Liver (tissue), 9 donors: Measurements from ENCODE around the gene CHD5. TPM values are rescaled to one million over a fixed set of nuclear protein-coding genes. Genes with fewer than 3 reads are reported as not detected.

Experiments
- DNase-seq: peaks from one replicate; pipeline ENCODE4 v3.0.0-alpha.2; 2017; ENCODE audit warnings: low spot score
- H3K27ac ChIP-seq, 2 donors: one replicate each; pipeline ENCODE4 v1.7.0; 2013; ENCODE audit warnings: inconsistent platforms in 2 of 2, low read length in 2 of 2, control low read depth in 1 of 2, low read depth in 1 of 2, mild to moderate bottlenecking in 1 of 2
- H3K27me3 ChIP-seq, 4 donors: one replicate each; pipeline versions ENCODE4 v1.6.1 to v1.7.0; 2013; ENCODE audit warnings: low read length in 3 of 4, inconsistent platforms in 1 of 4, mild to moderate bottlenecking in 1 of 4, moderate library complexity in 1 of 4; ENCODE audit not compliant: control insufficient read depth in 4 of 4, insufficient read depth in 4 of 4
- H3K36me3 ChIP-seq, 4 donors: one replicate each; pipeline versions ENCODE4 v1.6.1 to v1.7.0; 2013; ENCODE audit warnings: low read length in 3 of 4, mild to moderate bottlenecking in 3 of 4, low read depth in 1 of 4, moderate library complexity in 1 of 4; ENCODE audit not compliant: control insufficient read depth in 4 of 4, insufficient read depth in 3 of 4
- H3K4me1 ChIP-seq, 4 donors: one replicate each; pipeline versions ENCODE4 v1.6.1 to v1.7.0; 2013; ENCODE audit warnings: low read length in 3 of 4, mild to moderate bottlenecking in 3 of 4, moderate library complexity in 1 of 4; ENCODE audit not compliant: control insufficient read depth in 4 of 4, insufficient read depth in 4 of 4
- H3K4me3 ChIP-seq, 3 donors: one replicate each; pipeline versions ENCODE4 v1.6.1 to v1.7.0; 2013; ENCODE audit warnings: low read length in 3 of 3, control low read depth in 1 of 3, low read depth in 1 of 3, mild to moderate bottlenecking in 1 of 3
- H3K9ac ChIP-seq, 2 donors: one replicate each; pipeline ENCODE4 v1.7.0; 2013; ENCODE audit warnings: low read length in 2 of 2, mild to moderate bottlenecking in 2 of 2, moderate library complexity in 2 of 2, control low read depth in 1 of 2, low read depth in 1 of 2
- H3K9me3 ChIP-seq, 4 donors: one replicate each; pipeline versions ENCODE4 v1.6.1 to v1.7.0; 2013; ENCODE audit warnings: low read length in 3 of 4; ENCODE audit not compliant: control insufficient read depth in 4 of 4
- EGR1 ChIP-seq, 2 donors: IDR thresholded peaks; 2 replicates each; pipeline ENCODE4 v1.6.1; 2016 to 2018; ENCODE audit warnings: antibody characterized with exemption in 2 of 2, low read depth in 2 of 2
- FOXA1 ChIP-seq: IDR thresholded peaks from 2 replicates; pipeline ENCODE4 v1.6.1; 2016; ENCODE audit warnings: antibody characterized with exemption
- FOXA2 ChIP-seq: IDR thresholded peaks from 2 replicates; pipeline ENCODE4 v1.6.1; 2016; ENCODE audit warnings: antibody characterized with exemption
- HNF4A ChIP-seq, 2 donors: conservative IDR thresholded peaks; 2 replicates each; pipeline ENCODE4 v1.6.1; 2016; ENCODE audit warnings: antibody characterized with exemption in 2 of 2, mild to moderate bottlenecking in 2 of 2
- HNF4G ChIP-seq: IDR thresholded peaks from 2 replicates; pipeline ENCODE4 v1.6.1; 2016; ENCODE audit warnings: antibody characterized with exemption
- JUND ChIP-seq, 2 donors: IDR thresholded peaks; 2 replicates each; pipeline ENCODE4 v1.6.1; 2016; ENCODE audit warnings: antibody characterized with exemption in 2 of 2
- MAX ChIP-seq: IDR thresholded peaks from 2 replicates; pipeline ENCODE4 v1.6.1; 2016; ENCODE audit warnings: antibody characterized with exemption
- NR2F2 ChIP-seq: IDR thresholded peaks from 2 replicates; pipeline ENCODE4 v1.6.1; 2016; ENCODE audit warnings: antibody characterized with exemption
- RAD21 ChIP-seq, 2 donors: IDR thresholded peaks; 2 replicates each; pipeline ENCODE4 v1.6.1; 2016; ENCODE audit warnings: antibody characterized with exemption in 2 of 2, mild to moderate bottlenecking in 2 of 2
- REST ChIP-seq: IDR thresholded peaks from 2 replicates; pipeline ENCODE4 v1.6.1; 2016; ENCODE audit warnings: antibody characterized with exemption, mild to moderate bottlenecking
- RXRA ChIP-seq, 2 donors: IDR thresholded peaks; 2 replicates each; pipeline ENCODE4 v1.6.1; 2017 to 2018; ENCODE audit warnings: antibody characterized with exemption in 2 of 2, mild to moderate bottlenecking in 1 of 2
- SP1 ChIP-seq: IDR thresholded peaks from 2 replicates; pipeline ENCODE4 v1.6.1; 2018; ENCODE audit warnings: antibody characterized with exemption, mild to moderate bottlenecking
- TAF1 ChIP-seq: conservative IDR thresholded peaks from 2 replicates; pipeline ENCODE4 v1.6.1; 2016; ENCODE audit warnings: antibody characterized with exemption, mild to moderate bottlenecking
- YY1 ChIP-seq: IDR thresholded peaks from 2 replicates; pipeline ENCODE4 v1.6.1; 2016; ENCODE audit warnings: antibody characterized with exemption, mild to moderate bottlenecking
- ZBTB33 ChIP-seq: IDR thresholded peaks from 2 replicates; pipeline ENCODE4 v1.6.1; 2016; ENCODE audit warnings: antibody characterized with exemption
- WGBS: extraction: QIAGEN DNeasy Blood & Tissue Kit; methylation state at CpG from one replicate; pipeline ENCODE4 v1.1.7; 2013; 5-methylcytosine and 5-hydroxymethylcytosine counted together
- polyA plus RNA-seq, 2 donors: library from polyadenylated mRNA; stranded (reverse) in 1 of 2; unstranded in 1 of 2; fragments of 200-250 nt in 1 of 2; fragments of >200 nt in 1 of 2; fragmentation: Nextera tagmentation in 1 of 2; extraction: Ambion mirVana in 1 of 2; gene quantifications; one replicate each; pipeline versions ENCODE4 v1.2.1 to v1.2.3, GENCODE V29; 2013 to 2015
- total RNA-seq, 2 donors: library from RNA; depleted of rRNA; stranded (reverse); fragments of >200 nt; gene quantifications; one replicate each; pipeline ENCODE4 v1.2.3, GENCODE V29; 2014
- TF ChIP-seq, protein P1 (sequence below): fragments of 150-350 bp; IDR thresholded peaks from 2 replicates; pipeline ENCODE4 v1.5.1; 2017; ENCODE audit warnings: improper control_type of control experiment, low read depth, low read length; ENCODE audit not compliant: missing input control
- TF ChIP-seq, protein P2 (sequence below): IDR thresholded peaks from 2 replicates; pipeline ENCODE4 v1.6.1; 2016; ENCODE audit warnings: antibody characterized with exemption
- donor health status: healthy.
- donor health status: healthy.
- donor health status: healthy.
- donor health status: healthy.
- donor health status: healthy.

Gene CHD5
- total and polyA plus RNA-seq, 4 donors: under 0.01 to 0.08 TPM; not detected in 2

DNA sequence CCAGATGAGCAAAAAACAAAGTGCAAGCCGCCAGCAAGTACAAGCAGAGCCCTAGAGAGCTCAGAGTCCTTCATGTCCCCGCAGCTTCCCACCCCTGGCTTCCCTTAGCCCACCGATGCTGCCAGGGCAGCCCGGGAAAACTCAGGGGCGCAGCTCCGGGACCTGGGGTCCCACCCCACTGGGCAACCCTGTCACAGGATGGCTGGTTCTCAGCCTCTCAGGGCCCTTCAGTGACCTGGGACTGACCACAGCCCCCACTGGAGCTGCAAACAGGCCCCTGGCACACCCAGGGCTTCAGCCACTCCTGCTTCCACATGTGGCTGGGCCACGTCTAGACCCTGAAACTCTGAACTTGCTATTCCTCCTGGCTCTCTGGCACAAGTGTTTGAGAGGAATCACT, 49.5 kb downstream of the CHD5 start:
- no peak overlapping the region for H3K27ac ChIP-seq
- peaks cover 0 to 6% (median 5%) of the 10 kb centered on the region in 4 donors for H3K9me3 ChIP-seq
- no peak overlapping the region for H3K9ac ChIP-seq
- H3K36me3 ChIP-seq: no peaks in the 10 kb centered on the region
- DNase-seq: no peak
- no peak for TF ChIP-seq TAF1
- no peak for TF ChIP-seq RAD21 (IDR thresholded peaks at IDR 0.05)
- TF ChIP-seq HNF4A (conservative IDR thresholded peaks at IDR 0.05): no peak
- no peak for TF ChIP-seq FOXA2
- no peak for TF ChIP-seq EGR1 (IDR thresholded peaks at IDR 0.05; ENCODE audit: low read depth in 2 of 2)
- TF ChIP-seq HNF4G: no peak
- no peak for TF ChIP-seq MAX
- TF ChIP-seq FOXA1: no peak
- TF ChIP-seq JUND (IDR thresholded peaks at IDR 0.05): no peak
- 78% methylated on average over 7 of the region's 7 CpGs for WGBS
- peaks cover 0 to 3% (median 0%) of the 10 kb centered on the region in 4 donors for H3K4me1 ChIP-seq
- H3K27me3 ChIP-seq: peaks cover 0 to 7% (median 0%) of the 10 kb centered on the region in 4 donors
- no peak overlapping the region for H3K4me3 ChIP-seq

DNA sequence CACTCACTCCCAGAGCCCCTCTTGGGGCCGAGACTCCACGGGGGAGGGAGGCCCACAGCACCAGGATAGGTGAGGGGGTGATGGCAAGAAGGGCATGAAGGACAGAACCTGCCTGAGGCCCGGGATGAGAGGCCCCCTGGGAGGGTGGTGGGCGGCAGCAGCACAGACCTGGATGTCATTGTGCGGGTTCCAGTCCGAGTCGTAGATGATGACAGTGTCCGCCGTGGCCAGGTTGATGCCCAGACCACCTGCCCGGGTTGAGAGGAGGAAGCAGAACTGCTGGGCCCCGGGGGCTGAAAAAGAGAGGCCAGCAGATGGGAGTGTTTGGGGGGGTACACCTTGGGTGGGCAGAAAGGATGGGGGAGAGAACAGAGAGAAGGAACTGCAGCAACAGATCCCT, 50.1 kb downstream of the CHD5 start:
- Histone ChIP-seq H3K36me3 (no peaks in the 10 kb centered on the region), H3K9ac (no peak overlapping the region), H3K4me1 (peaks cover 0 to 3% (median 0%) of the 10 kb centered on the region in 4 donors), H3K9me3 (peaks cover 0 to 6% (median 5%) of the 10 kb centered on the region in 4 donors), H3K4me3 (no peak overlapping the region), H3K27ac (no peak overlapping the region), H3K27me3 (peaks cover 0 to 7% (median 0%) of the 10 kb centered on the region in 4 donors)
- TF ChIP-seq EGR1 (IDR thresholded peaks at IDR 0.05; ENCODE audit: low read depth in 2 of 2) (no peak), MAX (no peak), FOXA2 (no peak)
- TF ChIP-seq, protein P1, sequence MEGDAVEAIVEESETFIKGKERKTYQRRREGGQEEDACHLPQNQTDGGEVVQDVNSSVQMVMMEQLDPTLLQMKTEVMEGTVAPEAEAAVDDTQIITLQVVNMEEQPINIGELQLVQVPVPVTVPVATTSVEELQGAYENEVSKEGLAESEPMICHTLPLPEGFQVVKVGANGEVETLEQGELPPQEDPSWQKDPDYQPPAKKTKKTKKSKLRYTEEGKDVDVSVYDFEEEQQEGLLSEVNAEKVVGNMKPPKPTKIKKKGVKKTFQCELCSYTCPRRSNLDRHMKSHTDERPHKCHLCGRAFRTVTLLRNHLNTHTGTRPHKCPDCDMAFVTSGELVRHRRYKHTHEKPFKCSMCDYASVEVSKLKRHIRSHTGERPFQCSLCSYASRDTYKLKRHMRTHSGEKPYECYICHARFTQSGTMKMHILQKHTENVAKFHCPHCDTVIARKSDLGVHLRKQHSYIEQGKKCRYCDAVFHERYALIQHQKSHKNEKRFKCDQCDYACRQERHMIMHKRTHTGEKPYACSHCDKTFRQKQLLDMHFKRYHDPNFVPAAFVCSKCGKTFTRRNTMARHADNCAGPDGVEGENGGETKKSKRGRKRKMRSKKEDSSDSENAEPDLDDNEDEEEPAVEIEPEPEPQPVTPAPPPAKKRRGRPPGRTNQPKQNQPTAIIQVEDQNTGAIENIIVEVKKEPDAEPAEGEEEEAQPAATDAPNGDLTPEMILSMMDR: no peak
- DNase-seq: no peak
- 83% methylated on average over 11 of the region's 11 CpGs for WGBS

DNA sequence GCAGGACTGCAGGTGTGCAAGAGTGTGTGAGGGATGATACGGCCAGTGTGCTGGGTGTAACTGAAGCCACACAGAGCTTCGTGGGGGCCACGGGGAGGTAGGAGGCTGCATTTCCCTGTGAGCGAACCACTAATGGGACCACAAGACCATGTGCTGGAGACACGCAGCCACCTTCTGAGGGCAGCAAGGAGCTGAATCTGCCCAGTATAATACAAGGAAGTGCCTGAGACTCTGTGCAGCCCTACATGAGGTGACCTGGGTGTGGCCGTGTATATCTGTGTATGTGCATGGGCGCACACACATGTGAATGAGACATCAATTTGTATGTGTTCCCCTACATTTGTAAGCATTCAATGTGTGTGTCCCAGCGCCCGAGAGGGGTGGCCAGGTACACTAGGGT, 50.8 kb downstream of the CHD5 start:
- no peak overlapping the region for H3K9ac ChIP-seq
- DNase-seq: no peak
- H3K36me3 ChIP-seq: no peaks in the 10 kb centered on the region
- peaks cover 0 to 6% (median 5%) of the 10 kb centered on the region in 4 donors for H3K9me3 ChIP-seq
- no peak overlapping the region for H3K27ac ChIP-seq
- H3K4me1 ChIP-seq: peaks cover 0 to 3% (median 0%) of the 10 kb centered on the region in 4 donors
- H3K4me3 ChIP-seq: no peak overlapping the region
- peaks cover 0 to 4% (median 1%) of the 10 kb centered on the region in 4 donors for H3K27me3 ChIP-seq
- WGBS: 83% methylated on average over 9 of the region's 9 CpGs
- no peak for TF ChIP-seq SP1
- no peak for TF ChIP-seq HNF4A (conservative IDR thresholded peaks at IDR 0.05)
- no peak for TF ChIP-seq YY1
- TF ChIP-seq HNF4G: no peak
- no peak for TF ChIP-seq FOXA2
- TF ChIP-seq EGR1 (IDR thresholded peaks at IDR 0.05; ENCODE audit: low read depth in 2 of 2): no peak
- no peak for TF ChIP-seq FOXA1
- no peak for TF ChIP-seq REST
- TF ChIP-seq TAF1: no peak
- TF ChIP-seq ZBTB33: no peak
- no peak for TF ChIP-seq RXRA (IDR thresholded peaks at IDR 0.05)
- TF ChIP-seq NR2F2: no peak
- no peak for TF ChIP-seq MAX
- TF ChIP-seq, protein P2, sequence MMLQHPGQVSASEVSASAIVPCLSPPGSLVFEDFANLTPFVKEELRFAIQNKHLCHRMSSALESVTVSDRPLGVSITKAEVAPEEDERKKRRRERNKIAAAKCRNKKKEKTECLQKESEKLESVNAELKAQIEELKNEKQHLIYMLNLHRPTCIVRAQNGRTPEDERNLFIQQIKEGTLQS: no peak
